HCT116 (cell line): Measurements from ENCODE around the gene GMDS. TPM values are rescaled to one million over a fixed set of nuclear protein-coding genes. Genes with fewer than 3 reads are reported as not detected.

Experiments used
- ATAC-seq: fragments of 200-7000 bp; cut with Tn5 transposase; 2 replicates; pipeline ENCODE4 v1.9.1; 2020; ENCODE audit warnings: mild to moderate bottlenecking, moderate library complexity
- BruUV-seq: library from RNA; stranded (reverse); fragments of 400-500 nt; replicated peaks from 2 replicates; lab custom pipeline; 2021; lab: Mats Ljungman, UMichigan
- CTCF ChIA-PET: fragments of 300-600 bp; sonication (Branson Sonifier 250); formaldehyde crosslinking; loops from one replicate; lab custom pipeline; 2021; ENCODE audit warnings: antibody characterized with exemption; lab: Charles Lee
- POLR2A ChIA-PET: fragments of 300-600, 350-600 bp; sonication (Branson Sonifier 250); formaldehyde crosslinking; loops from one replicate; lab custom pipeline; 2021; ENCODE audit warnings: antibody characterized with exemption; lab: Charles Lee
- RAD21 ChIA-PET, 2 experiments: fragments of 300-600 bp; sonication (Branson Sonifier 250); formaldehyde crosslinking; loops; one replicate each; lab custom pipeline; 2023; ENCODE audit warnings: low total read pairs in 2 of 2; ENCODE audit not compliant: uncharacterized antibody in 2 of 2, unreplicated experiment in 2 of 2, low non-redundant PET in 1 of 2; lab: Charles Lee
- DNase-seq: peaks from one replicate; pipeline ENCODE4 v3.0.0-alpha.2; 2010; ENCODE audit warnings: low read depth, low spot score
- H2AFZ ChIP-seq: fragments of 200-600 bp; shearing (Covaris generic), sonication (generic); 2 replicates; pipeline ENCODE4 v1.6.1; 2017; ENCODE audit warnings: low read depth, mixed run types, mixed read lengths, antibody characterized with exemption, low read length; ENCODE audit not compliant: poor library complexity, severe bottlenecking
- H3K27ac ChIP-seq: 2 replicates; pipeline ENCODE4 v1.5.1; 2012; ENCODE audit warnings: low read depth, low read length
- H3K27me3 ChIP-seq: fragments of 200-600 bp; sonication (generic); 2 replicates; pipeline ENCODE4 v1.6.1; 2016; ENCODE audit warnings: mixed run types, low read length, mixed read lengths; ENCODE audit not compliant: insufficient read depth
- H3K36me3 ChIP-seq, 2 experiments: fragments of 200-500 bp in 1 of 2; fragments of 200-600 bp in 1 of 2; sonication (Bioruptor generic) in 1 of 2; sonication (generic) in 1 of 2; 2 replicates each; pipeline versions ENCODE4 v1.5.1 to v1.6.1; 2014 to 2016; ENCODE audit warnings: low read length in 2 of 2, inconsistent platforms in 1 of 2, mixed read lengths in 1 of 2, mixed run types in 1 of 2; ENCODE audit not compliant: insufficient read depth in 2 of 2, control insufficient read depth in 1 of 2
- H3K4me1 ChIP-seq, 2 experiments: fragments of 200-600 bp in 1 of 2; sonication (generic) in 1 of 2; 2 replicates each; pipeline versions ENCODE4 v1.5.1 to v1.6.1; 2012 to 2017; ENCODE audit warnings: low read length in 2 of 2, inconsistent platforms in 1 of 2, mild to moderate bottlenecking in 1 of 2, mixed read lengths in 1 of 2, mixed run types in 1 of 2, moderate library complexity in 1 of 2; ENCODE audit not compliant: insufficient read depth in 2 of 2, control insufficient read depth in 1 of 2
- H3K4me2 ChIP-seq: fragments of 200-600 bp; sonication (generic); 2 replicates; pipeline ENCODE4 v1.6.1; 2017; ENCODE audit warnings: mixed run types, low read length, mixed read lengths
- H3K4me3 ChIP-seq, 2 experiments: fragments of 200-600 bp in 1 of 2; sonication (generic) in 1 of 2; replicated peaks in 1 of 2; 2 replicates each; pipeline ENCODE4 v1.5.1; 2011 to 2016; ENCODE audit warnings: low read length in 2 of 2, control low read depth in 1 of 2, low read depth in 1 of 2, mild to moderate bottlenecking in 1 of 2, mixed read lengths in 1 of 2, mixed run types in 1 of 2
- H3K79me2 ChIP-seq: fragments of 200-600 bp; sonication (generic); 2 replicates; pipeline ENCODE4 v1.6.1; 2017; ENCODE audit warnings: mild to moderate bottlenecking, mixed run types, low read length, moderate library complexity, mixed read lengths; ENCODE audit not compliant: insufficient read depth
- H3K9ac ChIP-seq: fragments of 200-600 bp; sonication (generic); 2 replicates; pipeline ENCODE4 v1.6.1; 2016; ENCODE audit warnings: low read length, mixed read lengths
- H3K9me2 ChIP-seq: fragments of 200-600 bp; sonication (generic), shearing (Covaris generic); 2 replicates; pipeline ENCODE4 v1.6.1; 2017; ENCODE audit warnings: mixed run types, mild to moderate bottlenecking, moderate library complexity; ENCODE audit not compliant: insufficient read depth
- H3K9me3 ChIP-seq, 2 experiments: fragments of 200-500 bp in 1 of 2; fragments of 200-600 bp in 1 of 2; sonication (Bioruptor generic) in 1 of 2; sonication (generic) in 1 of 2; 2 replicates each; pipeline ENCODE4 v1.6.1; 2014 to 2017; ENCODE audit warnings: low read length in 2 of 2, mixed read lengths in 2 of 2, inconsistent platforms in 1 of 2, low read depth in 1 of 2, mild to moderate bottlenecking in 1 of 2, mixed run types in 1 of 2, moderate library complexity in 1 of 2; ENCODE audit not compliant: control insufficient read depth in 1 of 2, insufficient read depth in 1 of 2
- H4K20me1 ChIP-seq: fragments of 200-600 bp; sonication (generic), shearing (Covaris generic); 2 replicates; pipeline ENCODE4 v1.6.1; 2017; ENCODE audit warnings: mixed run types, mild to moderate bottlenecking, moderate library complexity; ENCODE audit not compliant: insufficient read depth
- ATF3 ChIP-seq: IDR thresholded peaks from 2 replicates; pipeline ENCODE4 v1.6.1; 2012
- CBX3 ChIP-seq: IDR thresholded peaks from 2 replicates; pipeline ENCODE4 v1.6.1; 2012; ENCODE audit warnings: low read depth
- CEBPB ChIP-seq: IDR thresholded peaks from 2 replicates; pipeline ENCODE4 v1.6.1; 2012; ENCODE audit warnings: low read depth
- EGR1 ChIP-seq: IDR thresholded peaks from 2 replicates; pipeline ENCODE4 v1.6.1; 2012; ENCODE audit warnings: low read depth
- FOSL1 ChIP-seq: IDR thresholded peaks from 2 replicates; pipeline ENCODE4 v1.6.1; 2012; ENCODE audit warnings: low read depth
- JUND ChIP-seq: IDR thresholded peaks from 2 replicates; pipeline ENCODE4 v1.6.1; 2012
- MAX ChIP-seq: IDR thresholded peaks from 2 replicates; pipeline ENCODE4 v1.6.1; 2012
- POLR2A ChIP-seq: IDR thresholded peaks from 2 replicates; pipeline ENCODE4 v1.7.0; 2011; ENCODE audit warnings: borderline replicate concordance; ENCODE audit not compliant: insufficient read depth, insufficient read length; ENCODE audit errors: extremely low read depth
- POLR2AphosphoS5 ChIP-seq: IDR thresholded peaks from 2 replicates; pipeline ENCODE4 v1.6.1; 2011; ENCODE audit warnings: mild to moderate bottlenecking, low read depth, low read length, moderate library complexity
- RAD21 ChIP-seq: IDR thresholded peaks from 2 replicates; pipeline ENCODE4 v1.6.1; 2012; ENCODE audit warnings: low read depth, mild to moderate bottlenecking
- SIN3A ChIP-seq: IDR thresholded peaks from 2 replicates; pipeline ENCODE4 v1.6.1; 2012; ENCODE audit warnings: low read depth
- SP1 ChIP-seq: IDR thresholded peaks from 2 replicates; pipeline ENCODE4 v1.6.1; 2012; ENCODE audit warnings: low read depth
- TCF7L2 ChIP-seq: IDR thresholded peaks from 2 replicates; pipeline ENCODE4 v1.7.0; 2011; ENCODE audit warnings: borderline replicate concordance, inconsistent platforms; ENCODE audit not compliant: insufficient read depth, insufficient read length; ENCODE audit errors: extremely low read depth
- ZNF274 ChIP-seq: fragments of 200-500 bp; sonication (Bioruptor generic); IDR thresholded peaks from 2 replicates; pipeline ENCODE4 v1.6.1; 2014; ENCODE audit warnings: mild to moderate bottlenecking, low read depth, low read length, inconsistent platforms
- intact Hi-C: fragments of 100-400 bp; cut with micrococcal nuclease; formaldehyde crosslinking; loops from 2 replicates; pipeline ENCODE4 v1.10.0; 2022
- total RNA-seq: library from RNA; stranded (reverse); gene quantifications from one replicate; pipeline ENCODE4 v1.2.1, GENCODE V29; 2021; ENCODE audit not compliant: unreplicated experiment

GMDS gene
- total RNA-seq, 1 experiment from 2014 or later = 34.4 TPM

GRCh38 chr6:1837826-1838225, 407.6 kb downstream of the GMDS start:
- ATAC-seq (no peak), DNase-seq (no peak)
- CTCF ChIA-PET = no interaction called here
- no peaks in the 10 kb centered on the region for H3K9me2 ChIP-seq
- no peaks in the 10 kb centered on the region for H3K9me3 ChIP-seq
- no peaks in the 10 kb centered on the region for H3K4me1 ChIP-seq
- H4K20me1 ChIP-seq = no peaks in the 10 kb centered on the region
- H2AFZ ChIP-seq = no peak overlapping the region
- POLR2A ChIA-PET = no interaction called here
- H3K36me3 ChIP-seq = no peaks in the 10 kb centered on the region
- RAD21 ChIA-PET = no interaction called here
- no peak overlapping the region for H3K9ac ChIP-seq
- no peaks in the 10 kb centered on the region for H3K79me2 ChIP-seq
- H3K4me3 ChIP-seq = no peak overlapping the region
- no peak for TF ChIP-seq CEBPB
- no peak for TF ChIP-seq POLR2A
- no peak for TF ChIP-seq CBX3
- no peak for TF ChIP-seq ATF3
- no peak for TF ChIP-seq MAX
- no peak for TF ChIP-seq RAD21
- TF ChIP-seq JUND = no peak
- TF ChIP-seq FOSL1 = no peak
- TF ChIP-seq ZNF274 = no peak
- TF ChIP-seq SP1 = no peak
- no peak for TF ChIP-seq POLR2AphosphoS5
- H3K27me3 ChIP-seq = no peaks in the 10 kb centered on the region
- no peak overlapping the region for H3K4me2 ChIP-seq
- intact Hi-C loops = no loop called here
- no TSS peak for BruUV-seq
- H3K27ac ChIP-seq = no peak overlapping the region

GRCh38 chr6:1836690-1837089, 408.7 kb downstream of the GMDS start:
- ATAC-seq = no peak
- CTCF ChIA-PET = no interaction called here

More at GRCh38 chr6:1836690-1837089, 408.7 kb downstream of the GMDS start:
- H4K20me1 ChIP-seq = no peaks in the 10 kb centered on the region
- no peaks in the 10 kb centered on the region for H3K9me2 ChIP-seq
- H3K4me2 ChIP-seq = no peak overlapping the region
- no peaks in the 10 kb centered on the region for H3K27me3 ChIP-seq
- DNase-seq = no peak
- no peak overlapping the region for H3K9ac ChIP-seq
- no peaks in the 10 kb centered on the region for H3K9me3 ChIP-seq
- no peak overlapping the region for H3K27ac ChIP-seq
- no peak overlapping the region for H2AFZ ChIP-seq
- no peak overlapping the region for H3K4me3 ChIP-seq
- H3K79me2 ChIP-seq = no peaks in the 10 kb centered on the region
- no peaks in the 10 kb centered on the region for H3K36me3 ChIP-seq
- ChIA-PET POLR2A (no interaction called here), RAD21 (no interaction called here)
- no TSS peak for BruUV-seq
- H3K4me1 ChIP-seq = no peaks in the 10 kb centered on the region
- intact Hi-C loops = no loop called here
- TF ChIP-seq SIN3A = no peak
- TF ChIP-seq TCF7L2 = no peak
- no peak for TF ChIP-seq ATF3
- no peak for TF ChIP-seq EGR1
- no peak for TF ChIP-seq ZNF274
- TF ChIP-seq CEBPB = no peak
